Measurements from ENCODE around the gene SLC14A1.

SLC14A1 gene

GRCh38 chr18:45782662-45783061 lies 58.7 kb downstream of the SLC14A1 start:
- Histone ChIP-seq H3K9me2 (replicated peaks; ENCODE audit: insufficient read depth, low read length) (no peaks in the 10 kb centered on the region), H3K9ac (ENCODE audit: low read length) (no peak overlapping the region), H3K4me3 (ENCODE audit: low read length) (no peak overlapping the region), H3K4me1 (ENCODE audit: low read length) (no peaks in the 10 kb centered on the region), H3F3A (ENCODE audit: insufficient read depth, low read length) (no peaks in the 10 kb centered on the region), H3K9me3 (replicated peaks; ENCODE audit: insufficient read depth, low read length) (no peaks in the 10 kb centered on the region), H3K27ac (ENCODE audit: low read length) (no peak overlapping the region), H3K79me2 (ENCODE audit: low read length) (no peaks in the 10 kb centered on the region), H2AFZ (ENCODE audit: low read length) (no peak overlapping the region), H4K20me1 (ENCODE audit: insufficient read depth, low read length) (no peaks in the 10 kb centered on the region), H3K36me3 (replicated peaks; ENCODE audit: insufficient read depth, low read length) (no peaks in the 10 kb centered on the region), H3K27me3 (replicated peaks; ENCODE audit: insufficient read depth, low read length) (no peaks in the 10 kb centered on the region), H3K4me2 (ENCODE audit: low read depth, low read length) (no peak overlapping the region)
- no peak for TF ChIP-seq EZH2 (optimal IDR thresholded peaks at IDR 0.05; ENCODE audit: low read depth, low read length)
- TF ChIP-seq, protein P1, sequence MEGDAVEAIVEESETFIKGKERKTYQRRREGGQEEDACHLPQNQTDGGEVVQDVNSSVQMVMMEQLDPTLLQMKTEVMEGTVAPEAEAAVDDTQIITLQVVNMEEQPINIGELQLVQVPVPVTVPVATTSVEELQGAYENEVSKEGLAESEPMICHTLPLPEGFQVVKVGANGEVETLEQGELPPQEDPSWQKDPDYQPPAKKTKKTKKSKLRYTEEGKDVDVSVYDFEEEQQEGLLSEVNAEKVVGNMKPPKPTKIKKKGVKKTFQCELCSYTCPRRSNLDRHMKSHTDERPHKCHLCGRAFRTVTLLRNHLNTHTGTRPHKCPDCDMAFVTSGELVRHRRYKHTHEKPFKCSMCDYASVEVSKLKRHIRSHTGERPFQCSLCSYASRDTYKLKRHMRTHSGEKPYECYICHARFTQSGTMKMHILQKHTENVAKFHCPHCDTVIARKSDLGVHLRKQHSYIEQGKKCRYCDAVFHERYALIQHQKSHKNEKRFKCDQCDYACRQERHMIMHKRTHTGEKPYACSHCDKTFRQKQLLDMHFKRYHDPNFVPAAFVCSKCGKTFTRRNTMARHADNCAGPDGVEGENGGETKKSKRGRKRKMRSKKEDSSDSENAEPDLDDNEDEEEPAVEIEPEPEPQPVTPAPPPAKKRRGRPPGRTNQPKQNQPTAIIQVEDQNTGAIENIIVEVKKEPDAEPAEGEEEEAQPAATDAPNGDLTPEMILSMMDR (IDR thresholded peaks at IDR 0.05; ENCODE audit: low read length): no peak
- no peak for TF ChIP-seq EZH2phosphoT487 (IDR thresholded peaks at IDR 0.05; ENCODE audit: low read length)
- no peak for DNase-seq

- no peaks in the 10 kb centered on the region for H3K9me2 ChIP-seq (replicated peaks; ENCODE audit: insufficient read depth, low read length)
- H3K4me2 ChIP-seq (ENCODE audit: low read depth, low read length): no peak overlapping the region
- no peaks in the 10 kb centered on the region for H3K27me3 ChIP-seq (replicated peaks; ENCODE audit: insufficient read depth, low read length)
- no peaks in the 10 kb centered on the region for H3K36me3 ChIP-seq (replicated peaks; ENCODE audit: insufficient read depth, low read length)
- H3K4me1 ChIP-seq (ENCODE audit: low read length): no peaks in the 10 kb centered on the region
- H4K20me1 ChIP-seq (ENCODE audit: insufficient read depth, low read length): no peaks in the 10 kb centered on the region
- no peak overlapping the region for H3K9ac ChIP-seq (ENCODE audit: low read length)
- no peak overlapping the region for H3K27ac ChIP-seq (ENCODE audit: low read length)
- H3F3A ChIP-seq (ENCODE audit: insufficient read depth, low read length): no peaks in the 10 kb centered on the region
- no peak for DNase-seq
- H2AFZ ChIP-seq (ENCODE audit: low read length): no peak overlapping the region
- no peak overlapping the region for H3K4me3 ChIP-seq (ENCODE audit: low read length)
- H3K79me2 ChIP-seq (ENCODE audit: low read length): no peaks in the 10 kb centered on the region
- H3K9me3 ChIP-seq (replicated peaks; ENCODE audit: insufficient read depth, low read length): no peaks in the 10 kb centered on the region
- TF ChIP-seq EZH2 (optimal IDR thresholded peaks at IDR 0.05; ENCODE audit: low read depth, low read length) (no peak), EZH2phosphoT487 (IDR thresholded peaks at IDR 0.05; ENCODE audit: low read length) (no peak)
- TF ChIP-seq, protein P1 (IDR thresholded peaks at IDR 0.05; ENCODE audit: low read length): no peak
These were observed 59.4 kb downstream of the SLC14A1 start for GRCh38 chr18:45783097-45784075.

GRCh38 chr18:45785134-45785533 lies 61.2 kb downstream of the SLC14A1 start:
- Histone ChIP-seq H3F3A (ENCODE audit: insufficient read depth, low read length) (no peaks in the 10 kb centered on the region), H3K79me2 (ENCODE audit: low read length) (no peaks in the 10 kb centered on the region), H2AFZ (ENCODE audit: low read length) (peak overlapping the region; percentile 20), H3K9ac (ENCODE audit: low read length) (no peak overlapping the region), H3K9me3 (replicated peaks; ENCODE audit: insufficient read depth, low read length) (no peaks in the 10 kb centered on the region), H3K36me3 (replicated peaks; ENCODE audit: insufficient read depth, low read length) (no peaks in the 10 kb centered on the region), H3K4me1 (ENCODE audit: low read length) (no peaks in the 10 kb centered on the region), H3K4me2 (ENCODE audit: low read depth, low read length) (peak overlapping the region; percentile 34; the same call in 1 of the 2 replicates), H4K20me1 (ENCODE audit: insufficient read depth, low read length) (no peaks in the 10 kb centered on the region), H3K9me2 (replicated peaks; ENCODE audit: insufficient read depth, low read length) (no peaks in the 10 kb centered on the region), H3K27me3 (replicated peaks; ENCODE audit: insufficient read depth, low read length) (no peaks in the 10 kb centered on the region), H3K4me3 (ENCODE audit: low read length) (no peak overlapping the region), H3K27ac (ENCODE audit: low read length) (no peak overlapping the region)
- TF ChIP-seq EZH2phosphoT487 (IDR thresholded peaks at IDR 0.05; ENCODE audit: low read length) (no peak), EZH2 (optimal IDR thresholded peaks at IDR 0.05; ENCODE audit: low read depth, low read length) (no peak)
- DNase-seq: no peak

GRCh38 chr18:45786941-45787340 lies 63.0 kb downstream of the SLC14A1 start:
- Histone ChIP-seq H3K9me2 (replicated peaks; ENCODE audit: insufficient read depth, low read length) (no peaks in the 10 kb centered on the region), H3K79me2 (ENCODE audit: low read length) (no peaks in the 10 kb centered on the region), H3K9ac (ENCODE audit: low read length) (no peak overlapping the region), H3K4me2 (ENCODE audit: low read depth, low read length) (no peak overlapping the region), H3K9me3 (replicated peaks; ENCODE audit: insufficient read depth, low read length) (no peaks in the 10 kb centered on the region), H3K36me3 (replicated peaks; ENCODE audit: insufficient read depth, low read length) (no peaks in the 10 kb centered on the region), H2AFZ (ENCODE audit: low read length) (no peak overlapping the region), H3K4me1 (ENCODE audit: low read length) (no peaks in the 10 kb centered on the region), H3K27ac (ENCODE audit: low read length) (no peak overlapping the region), H3K4me3 (ENCODE audit: low read length) (no peak overlapping the region), H4K20me1 (ENCODE audit: insufficient read depth, low read length) (no peaks in the 10 kb centered on the region), H3F3A (ENCODE audit: insufficient read depth, low read length) (no peaks in the 10 kb centered on the region), H3K27me3 (replicated peaks; ENCODE audit: insufficient read depth, low read length) (no peaks in the 10 kb centered on the region)
- no peak for TF ChIP-seq EZH2 (optimal IDR thresholded peaks at IDR 0.05; ENCODE audit: low read depth, low read length)
- no peak for TF ChIP-seq EZH2phosphoT487 (IDR thresholded peaks at IDR 0.05; ENCODE audit: low read length)
- TF ChIP-seq, protein P1 (IDR thresholded peaks at IDR 0.05; ENCODE audit: low read length): no peak
- DNase-seq: no peak
